ENCODE data around the gene SEMA3F.

The SEMA3F gene

GRCh38 chr3:50183755-50184154, 28.6 kb downstream of the SEMA3F start:
- Histone ChIP-seq H3K27me3 (ENCODE audit: low read length) (no peaks in the 10 kb centered on the region), H3K4me3 (ENCODE audit: insufficient read depth, low read length, poor library complexity, severe bottlenecking) (no peak overlapping the region), H3K36me3 (ENCODE audit: low read length) (no peaks in the 10 kb centered on the region), H3K9ac (ENCODE audit: low read length) (no peak overlapping the region), H3F3A (ENCODE audit: insufficient read depth) (no peaks in the 10 kb centered on the region), H3K4me2 (ENCODE audit: low read depth, low read length, poor library complexity, severe bottlenecking) (no peak overlapping the region), H3K9me2 (replicated peaks; ENCODE audit: insufficient read depth, low read length) (no peaks in the 10 kb centered on the region), H3K79me2 (ENCODE audit: insufficient read depth, low read length) (no peaks in the 10 kb centered on the region), H3K9me3 (ENCODE audit: insufficient read depth, low read length) (no peaks in the 10 kb centered on the region), H2AFZ (ENCODE audit: low read depth, low read length, severe bottlenecking) (no peak overlapping the region), H3K27ac (ENCODE audit: low read depth, low read length) (no peak overlapping the region), H4K20me1 (ENCODE audit: low read depth, low read length) (no peaks in the 10 kb centered on the region)
- no peak for TF ChIP-seq CTCF (IDR thresholded peaks at IDR 0.05; ENCODE audit: insufficient read depth, low read length, poor library complexity, severe bottlenecking)
- no peak for TF ChIP-seq EZH2phosphoT487 (conservative IDR thresholded peaks at IDR 0.05; ENCODE audit: low read length)

GRCh38 chr3:50184242-50184978, 29.3 kb downstream of the SEMA3F start:
- Histone ChIP-seq H3K27me3 (ENCODE audit: low read length) (no peaks in the 10 kb centered on the region), H3K4me3 (ENCODE audit: insufficient read depth, low read length, poor library complexity, severe bottlenecking) (no peak overlapping the region), H3K9ac (ENCODE audit: low read length) (no peak overlapping the region), H3K79me2 (ENCODE audit: insufficient read depth, low read length) (no peaks in the 10 kb centered on the region), H3K9me2 (replicated peaks; ENCODE audit: insufficient read depth, low read length) (no peaks in the 10 kb centered on the region), H3K36me3 (ENCODE audit: low read length) (no peaks in the 10 kb centered on the region), H3K27ac (ENCODE audit: low read depth, low read length) (no peak overlapping the region), H2AFZ (ENCODE audit: low read depth, low read length, severe bottlenecking) (no peak overlapping the region), H3K9me3 (ENCODE audit: insufficient read depth, low read length) (no peaks in the 10 kb centered on the region), H4K20me1 (ENCODE audit: low read depth, low read length) (no peaks in the 10 kb centered on the region), H3K4me2 (ENCODE audit: low read depth, low read length, poor library complexity, severe bottlenecking) (no peak overlapping the region), H3F3A (ENCODE audit: insufficient read depth) (no peaks in the 10 kb centered on the region)
- no peak for TF ChIP-seq CTCF (IDR thresholded peaks at IDR 0.05; ENCODE audit: insufficient read depth, low read length, poor library complexity, severe bottlenecking)
- no peak for TF ChIP-seq EZH2phosphoT487 (conservative IDR thresholded peaks at IDR 0.05; ENCODE audit: low read length)

GRCh38 chr3:50185230-50185629, 30.1 kb downstream of the SEMA3F start:
- Histone ChIP-seq H3K27ac (ENCODE audit: low read depth, low read length) (no peak overlapping the region), H3K9me3 (ENCODE audit: insufficient read depth, low read length) (no peaks in the 10 kb centered on the region), H3F3A (ENCODE audit: insufficient read depth) (no peaks in the 10 kb centered on the region), H3K9ac (ENCODE audit: low read length) (no peak overlapping the region), H3K4me2 (ENCODE audit: low read depth, low read length, poor library complexity, severe bottlenecking) (no peak overlapping the region), H2AFZ (ENCODE audit: low read depth, low read length, severe bottlenecking) (no peak overlapping the region), H3K4me3 (ENCODE audit: insufficient read depth, low read length, poor library complexity, severe bottlenecking) (no peak overlapping the region), H3K9me2 (replicated peaks; ENCODE audit: insufficient read depth, low read length) (no peaks in the 10 kb centered on the region), H4K20me1 (ENCODE audit: low read depth, low read length) (no peaks in the 10 kb centered on the region), H3K79me2 (ENCODE audit: insufficient read depth, low read length) (no peaks in the 10 kb centered on the region), H3K27me3 (ENCODE audit: low read length) (no peaks in the 10 kb centered on the region), H3K36me3 (ENCODE audit: low read length) (no peaks in the 10 kb centered on the region)
- TF ChIP-seq CTCF (IDR thresholded peaks at IDR 0.05; ENCODE audit: insufficient read depth, low read length, poor library complexity, severe bottlenecking) = no peak
- TF ChIP-seq EZH2phosphoT487 (conservative IDR thresholded peaks at IDR 0.05; ENCODE audit: low read length) = no peak

Data from SU-DHL-6 (cell line).